Esophagus muscularis mucosa (tissue), 4 donors: ENCODE data around the gene TMEM171. TPM values are rescaled to one million over a fixed set of nuclear protein-coding genes. Genes with fewer than 3 reads are reported as not detected.

Experiments
- DNase-seq: peaks from one replicate; pipeline ENCODE4 v3.0.0-alpha.2; 2017; ENCODE audit errors: extremely low spot score
- H3K27ac ChIP-seq, 4 donors: fragments of 200-600 bp; sonication (generic); replicated peaks in 1 of 4; 1 replicate in 3 of 4; 2 replicates in 1 of 4; pipeline ENCODE4 v1.5.1; 2016 to 2019; ENCODE audit warnings: mild to moderate bottlenecking in 1 of 4
- H3K27me3 ChIP-seq, 4 donors: fragments of 200-600 bp; sonication (generic); one replicate each; pipeline versions ENCODE4 v1.5.1 to v1.6.0; 2016 to 2019
- H3K36me3 ChIP-seq, 4 donors: fragments of 200-600 bp; sonication (generic); one replicate each; pipeline ENCODE4 v1.5.1; 2016 to 2019
- H3K4me1 ChIP-seq, 4 donors: fragments of 200-600 bp; sonication (generic); one replicate each; pipeline ENCODE4 v1.5.1; 2016 to 2019
- H3K4me3 ChIP-seq, 4 donors: fragments of 200-600 bp; sonication (generic); 1 replicate in 2 of 4; 2 replicates in 2 of 4; pipeline ENCODE4 v1.5.1; 2016 to 2019; ENCODE audit warnings: mild to moderate bottlenecking in 4 of 4, moderate library complexity in 1 of 4
- H3K9me3 ChIP-seq, 4 donors: fragments of 200-600 bp; sonication (generic); 1 replicate in 3 of 4; 2 replicates in 1 of 4; pipeline ENCODE4 v1.5.1; 2016 to 2019
- CTCF ChIP-seq, 3 experiments: fragments of 200-600 bp in 2 of 3; fragments of 450-650 bp in 1 of 3; sonication (generic) in 2 of 3; IDR thresholded peaks; one replicate each; pipeline ENCODE4 v1.5.1; 2017 to 2019; ENCODE audit warnings: antibody characterized with exemption in 3 of 3, mild to moderate bottlenecking in 2 of 3, moderate library complexity in 1 of 3
- EP300 ChIP-seq: sonication (generic); formaldehyde crosslinking; IDR thresholded peaks from one replicate; pipeline ENCODE4 v1.6.1; 2017; ENCODE audit warnings: antibody characterized with exemption
- POLR2A ChIP-seq: fragments of 450-650 bp; IDR thresholded peaks from one replicate; pipeline ENCODE4 v1.6.1; 2017; ENCODE audit warnings: antibody characterized with exemption, moderate library complexity, mild to moderate bottlenecking, low read depth
- POLR2AphosphoS5 ChIP-seq, 2 donors: sonication (generic); formaldehyde crosslinking; IDR thresholded peaks; one replicate each; pipeline ENCODE4 v1.6.1; 2017; ENCODE audit warnings: antibody characterized with exemption in 2 of 2
- WGBS: methylation state at CpG from one replicate; pipeline ENCODE4 v1.1.5; 2018; 5-methylcytosine and 5-hydroxymethylcytosine counted together
- intact Hi-C: fragments of 100-400 bp; cut with DNase I; formaldehyde crosslinking; loops from one replicate; pipeline ENCODE4 v1.15.1; 2023
- total RNA-seq, 4 donors: library from RNA; depleted of rRNA; stranded (reverse); fragments of >200 nt; gene quantifications; one replicate each; pipeline versions ENCODE4 v1.1.0 to v1.2.1, GENCODE V29; 2016

The TMEM171 gene
- total RNA-seq, 4 donors from 2014 or later: not detected

- DNase-seq: no peak
- Histone ChIP-seq H3K27me3 (peaks cover 0 to 18% (median 0%) of the 10 kb centered on the region in 4 donors), H3K36me3 (no peaks in the 10 kb centered on the region), H3K4me3 (no peak overlapping the region), H3K4me1 (no peaks in the 10 kb centered on the region), H3K27ac (no peak overlapping the region), H3K9me3 (no peaks in the 10 kb centered on the region)
- intact Hi-C loops: no loop called here
- 100% methylated on average over 1 of the region's 1 CpG for WGBS
- TF ChIP-seq POLR2A: no peak
- no peak for TF ChIP-seq EP300
- no peak for TF ChIP-seq CTCF (IDR thresholded peaks at IDR 0.05)
- TF ChIP-seq POLR2AphosphoS5 (IDR thresholded peaks at IDR 0.05): no peak
Measured at GRCh38 chr5:73140801-73141200, 20.4 kb downstream of the TMEM171 start.

DNA sequence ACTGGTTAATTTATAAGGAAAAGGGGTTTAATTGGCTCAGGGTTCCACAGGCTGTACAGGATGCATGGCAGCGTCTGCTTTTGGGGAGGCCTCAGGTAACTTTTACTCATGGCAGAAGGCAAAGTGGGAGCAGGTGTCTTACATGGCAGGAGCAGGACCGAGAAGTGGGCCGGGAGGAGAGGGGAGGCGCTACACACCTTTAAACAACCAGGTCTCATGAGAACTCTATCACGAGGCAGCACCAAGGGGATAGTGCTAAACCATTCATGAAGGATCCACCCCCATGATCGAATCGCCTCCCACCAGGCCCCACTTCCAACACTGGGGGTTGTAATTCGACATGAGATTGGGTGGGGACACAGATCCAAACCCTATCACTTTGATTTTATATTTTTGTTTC, 21.7 kb downstream of the TMEM171 start:
- Histone ChIP-seq H3K27ac (no peak overlapping the region), H3K4me1 (no peaks in the 10 kb centered on the region), H3K4me3 (no peak overlapping the region), H3K27me3 (peaks cover 0 to 7% (median 0%) of the 10 kb centered on the region in 4 donors), H3K9me3 (no peaks in the 10 kb centered on the region), H3K36me3 (no peaks in the 10 kb centered on the region)
- WGBS: 78% methylated on average over 8 of the region's 8 CpGs
- DNase-seq: no peak
- intact Hi-C loops: no loop called here
- TF ChIP-seq EP300 (no peak), POLR2A (no peak), POLR2AphosphoS5 (IDR thresholded peaks at IDR 0.05) (no peak), CTCF (IDR thresholded peaks at IDR 0.05) (no peak)

GRCh38 chr5:73143716-73144115, 23.3 kb downstream of the TMEM171 start:
- H3K9me3 ChIP-seq: no peaks in the 10 kb centered on the region
- DNase-seq: no peak
- H3K27me3 ChIP-seq: no peaks in the 10 kb centered on the region
- TF ChIP-seq POLR2A: no peak
- TF ChIP-seq EP300: no peak
- TF ChIP-seq POLR2AphosphoS5 (IDR thresholded peaks at IDR 0.05): no peak
- no peak for TF ChIP-seq CTCF (IDR thresholded peaks at IDR 0.05)
- no peaks in the 10 kb centered on the region for H3K4me1 ChIP-seq
- 70% methylated on average over 6 of the region's 6 CpGs for WGBS
- H3K27ac ChIP-seq: no peak overlapping the region
- intact Hi-C loops: no loop called here
- no peaks in the 10 kb centered on the region for H3K36me3 ChIP-seq
- no peak overlapping the region for H3K4me3 ChIP-seq

DNA sequence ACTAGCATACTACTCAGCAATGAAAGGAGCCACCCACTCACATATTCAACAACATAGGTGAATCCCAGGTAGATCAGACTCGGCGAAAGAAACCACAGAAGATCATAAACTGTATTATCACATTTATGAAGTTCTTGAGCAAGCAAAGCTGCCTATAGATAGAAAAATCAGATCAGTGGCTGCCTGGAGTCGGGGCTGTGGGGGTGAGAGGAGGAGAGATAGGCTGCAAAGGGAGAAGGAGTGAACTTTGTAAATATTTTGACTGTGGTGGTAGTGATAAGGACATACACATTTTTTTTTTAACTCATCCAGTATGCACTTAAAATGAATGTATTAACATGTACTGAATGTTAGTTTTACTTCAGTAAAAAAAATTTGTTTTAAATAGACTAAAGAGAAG, 29.2 kb downstream of the TMEM171 start:
- no peaks in the 10 kb centered on the region for H3K4me1 ChIP-seq
- TF ChIP-seq EP300: no peak
- TF ChIP-seq CTCF (IDR thresholded peaks at IDR 0.05): no peak
- no peak for TF ChIP-seq POLR2AphosphoS5 (IDR thresholded peaks at IDR 0.05)
- no peak for TF ChIP-seq POLR2A
- no peak for DNase-seq
- no peak overlapping the region for H3K27ac ChIP-seq
- no peaks in the 10 kb centered on the region for H3K9me3 ChIP-seq
- H3K4me3 ChIP-seq: no peak overlapping the region
- H3K27me3 ChIP-seq: no peaks in the 10 kb centered on the region
- no peaks in the 10 kb centered on the region for H3K36me3 ChIP-seq
- WGBS: 57% methylated on average over 3 of the region's 3 CpGs
- intact Hi-C loops: no loop called here

DNA sequence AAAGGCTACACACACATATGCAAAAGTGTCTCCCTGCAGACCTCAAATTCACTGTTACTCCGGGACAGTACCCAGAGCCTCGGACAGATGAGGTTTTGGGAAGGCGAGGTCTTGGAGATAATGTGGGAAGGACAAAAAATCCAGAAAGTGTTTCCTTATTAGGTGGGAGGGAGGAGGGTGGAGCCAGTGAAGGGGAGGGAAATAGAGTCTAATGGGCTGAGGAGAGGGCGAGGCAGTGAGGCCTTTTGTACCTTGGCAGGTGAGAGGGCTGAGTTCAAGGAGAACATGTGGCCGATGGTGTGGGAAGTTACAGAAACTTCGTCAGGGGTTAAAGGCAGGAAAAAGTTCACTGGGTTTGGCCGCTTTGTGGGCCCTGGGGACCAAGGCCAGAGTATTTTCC, 30.5 kb downstream of the TMEM171 start:
- DNase-seq: no peak
- WGBS: 78% methylated on average over 7 of the region's 7 CpGs
- intact Hi-C loops: no loop called here

More for the DNA sequence above, 30.5 kb downstream of the TMEM171 start:
- Histone ChIP-seq H3K27me3 (no peaks in the 10 kb centered on the region), H3K9me3 (no peaks in the 10 kb centered on the region), H3K36me3 (no peaks in the 10 kb centered on the region), H3K27ac (no peak overlapping the region), H3K4me1 (no peaks in the 10 kb centered on the region), H3K4me3 (no peak overlapping the region)
- TF ChIP-seq POLR2AphosphoS5 (IDR thresholded peaks at IDR 0.05): no peak
- no peak for TF ChIP-seq CTCF (IDR thresholded peaks at IDR 0.05)
- no peak for TF ChIP-seq POLR2A
- no peak for TF ChIP-seq EP300
